ENCODE measurements around the gene PTPRG.

The PTPRG gene

GRCh38 chr3:61997101-61997500 is 435.7 kb downstream of the PTPRG start:
- Histone ChIP-seq H2AFZ (ENCODE audit: low read depth) (no peak overlapping the region), H3K4me3 (IDR thresholded peaks at IDR 0.05; ENCODE audit: insufficient read depth, low read depth, low read length) (no peak overlapping the region), H3K4me1 (ENCODE audit: low read depth, poor library complexity, severe bottlenecking) (no peaks in the 10 kb centered on the region), H3K4me2 (no peak overlapping the region), H4K20me1 (ENCODE audit: insufficient read depth) (no peaks in the 10 kb centered on the region), H3K27ac (no peak overlapping the region), H3K79me2 (ENCODE audit: insufficient read depth, low read depth) (no peaks in the 10 kb centered on the region), H3K36me3 (ENCODE audit: insufficient read depth) (no peaks in the 10 kb centered on the region), H3K27me3 (ENCODE audit: insufficient read depth, low read depth) (no peaks in the 10 kb centered on the region), H3K9ac (no peak overlapping the region)
- TF ChIP-seq, protein P1, sequence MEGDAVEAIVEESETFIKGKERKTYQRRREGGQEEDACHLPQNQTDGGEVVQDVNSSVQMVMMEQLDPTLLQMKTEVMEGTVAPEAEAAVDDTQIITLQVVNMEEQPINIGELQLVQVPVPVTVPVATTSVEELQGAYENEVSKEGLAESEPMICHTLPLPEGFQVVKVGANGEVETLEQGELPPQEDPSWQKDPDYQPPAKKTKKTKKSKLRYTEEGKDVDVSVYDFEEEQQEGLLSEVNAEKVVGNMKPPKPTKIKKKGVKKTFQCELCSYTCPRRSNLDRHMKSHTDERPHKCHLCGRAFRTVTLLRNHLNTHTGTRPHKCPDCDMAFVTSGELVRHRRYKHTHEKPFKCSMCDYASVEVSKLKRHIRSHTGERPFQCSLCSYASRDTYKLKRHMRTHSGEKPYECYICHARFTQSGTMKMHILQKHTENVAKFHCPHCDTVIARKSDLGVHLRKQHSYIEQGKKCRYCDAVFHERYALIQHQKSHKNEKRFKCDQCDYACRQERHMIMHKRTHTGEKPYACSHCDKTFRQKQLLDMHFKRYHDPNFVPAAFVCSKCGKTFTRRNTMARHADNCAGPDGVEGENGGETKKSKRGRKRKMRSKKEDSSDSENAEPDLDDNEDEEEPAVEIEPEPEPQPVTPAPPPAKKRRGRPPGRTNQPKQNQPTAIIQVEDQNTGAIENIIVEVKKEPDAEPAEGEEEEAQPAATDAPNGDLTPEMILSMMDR (conservative IDR thresholded peaks at IDR 0.05; ENCODE audit: low read depth, low read length) = no peak

- Histone ChIP-seq H3K9ac (no peak overlapping the region), H3K27ac (no peak overlapping the region), H3K4me1 (ENCODE audit: low read depth, poor library complexity, severe bottlenecking) (no peaks in the 10 kb centered on the region), H3K36me3 (ENCODE audit: insufficient read depth) (no peaks in the 10 kb centered on the region), H4K20me1 (ENCODE audit: insufficient read depth) (no peaks in the 10 kb centered on the region), H3K27me3 (ENCODE audit: insufficient read depth, low read depth) (no peaks in the 10 kb centered on the region), H2AFZ (ENCODE audit: low read depth) (no peak overlapping the region), H3K4me3 (IDR thresholded peaks at IDR 0.05; ENCODE audit: insufficient read depth, low read depth, low read length) (no peak overlapping the region), H3K79me2 (ENCODE audit: insufficient read depth, low read depth) (no peaks in the 10 kb centered on the region), H3K4me2 (no peak overlapping the region)
- TF ChIP-seq, protein P1 (conservative IDR thresholded peaks at IDR 0.05; ENCODE audit: low read depth, low read length) = no peak
Observed at GRCh38 chr3:62003835-62004234, 442.5 kb downstream of the PTPRG start.

DNA sequence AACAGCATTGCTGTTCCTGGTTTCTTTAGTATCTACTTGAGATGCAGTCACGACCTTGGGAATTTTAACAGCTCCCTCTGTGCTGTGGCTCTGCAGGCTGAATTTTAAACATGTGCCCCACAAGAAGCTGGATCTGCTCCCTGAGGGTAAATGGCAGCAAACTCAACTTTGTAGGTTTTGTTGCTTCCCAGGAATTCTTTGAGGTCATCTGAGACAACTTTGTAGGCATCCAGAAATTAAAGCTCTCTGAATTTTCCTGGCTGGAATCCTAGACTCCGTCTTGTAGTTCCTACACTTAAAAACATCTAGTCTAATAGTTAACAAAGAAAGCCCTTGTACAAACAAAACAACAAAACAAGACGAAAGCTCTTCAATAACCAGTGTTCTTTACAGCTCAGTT is 445.7 kb downstream of the PTPRG start:
- no peak overlapping the region for H3K27ac ChIP-seq
- H3K4me2 ChIP-seq = no peak overlapping the region

DNA sequence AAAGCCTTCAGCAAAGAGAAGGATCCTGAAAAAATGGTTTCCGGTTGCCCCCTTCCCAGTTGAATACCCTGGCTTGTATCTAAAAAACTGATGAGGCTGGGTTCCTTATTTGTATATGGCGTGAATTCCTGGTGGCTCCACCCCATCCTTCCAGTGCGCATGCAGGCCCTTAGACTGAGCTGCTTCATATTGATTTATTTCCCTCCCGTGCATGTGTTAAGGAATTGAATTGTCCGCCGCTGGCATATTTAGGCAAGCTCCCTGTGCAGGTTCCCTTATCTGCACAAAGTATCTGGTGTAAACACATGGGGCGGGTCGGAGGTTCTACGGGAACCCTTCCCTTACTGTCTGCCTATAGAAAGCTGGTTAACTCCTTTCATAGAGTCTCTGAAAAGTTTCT is 449.6 kb downstream of the PTPRG start:
- Histone ChIP-seq H3K27me3 (ENCODE audit: insufficient read depth, low read depth) (no peaks in the 10 kb centered on the region), H3K36me3 (ENCODE audit: insufficient read depth) (no peaks in the 10 kb centered on the region), H3K4me2 (no peak overlapping the region), H4K20me1 (ENCODE audit: insufficient read depth) (no peaks in the 10 kb centered on the region), H3K27ac (no peak overlapping the region), H3K4me1 (ENCODE audit: low read depth, poor library complexity, severe bottlenecking) (no peaks in the 10 kb centered on the region), H3K79me2 (ENCODE audit: insufficient read depth, low read depth) (no peaks in the 10 kb centered on the region), H3K4me3 (IDR thresholded peaks at IDR 0.05; ENCODE audit: insufficient read depth, low read depth, low read length) (no peak overlapping the region), H3K9ac (no peak overlapping the region), H2AFZ (ENCODE audit: low read depth) (no peak overlapping the region)
- TF ChIP-seq, protein P1 (conservative IDR thresholded peaks at IDR 0.05; ENCODE audit: low read depth, low read length) = no peak

More for the DNA sequence above, 445.7 kb downstream of the PTPRG start:
- Histone ChIP-seq H3K4me3 (IDR thresholded peaks at IDR 0.05; ENCODE audit: insufficient read depth, low read depth, low read length) (no peak overlapping the region), H3K36me3 (ENCODE audit: insufficient read depth) (no peaks in the 10 kb centered on the region), H3K27me3 (ENCODE audit: insufficient read depth, low read depth) (no peaks in the 10 kb centered on the region), H3K79me2 (ENCODE audit: insufficient read depth, low read depth) (no peaks in the 10 kb centered on the region), H3K4me1 (ENCODE audit: low read depth, poor library complexity, severe bottlenecking) (no peaks in the 10 kb centered on the region), H3K9ac (no peak overlapping the region), H4K20me1 (ENCODE audit: insufficient read depth) (no peaks in the 10 kb centered on the region), H2AFZ (ENCODE audit: low read depth) (no peak overlapping the region)
- TF ChIP-seq, protein P1 (conservative IDR thresholded peaks at IDR 0.05; ENCODE audit: low read depth, low read length) = no peak
